Stimulated activated CD4-positive, alpha-beta T cell treated with anti-CD3 and anti-CD28 coated beads, Interleukin-4, amount 100 ng/mL, for 48 hours (primary cell): ENCODE results near the gene PNPT1.

Experiments used
- DNase-seq, 2 donors: peaks; one replicate each; pipeline ENCODE4 v3.0.0-alpha.2; 2020; ENCODE audit warnings: low read depth in 2 of 2

PNPT1 gene

GRCh38 chr2:55668956-55669355, 24.7 kb downstream of the PNPT1 start:
- DNase-seq = no peak

GRCh38 chr2:55653255-55653654, 40.4 kb downstream of the PNPT1 start:
- DNase-seq = no peak

GRCh38 chr2:55649211-55649610, 44.4 kb downstream of the PNPT1 start:
- DNase-seq = no peak

GRCh38 chr2:55636831-55637230, 56.8 kb downstream of the PNPT1 start:
- DNase-seq = no peak

GRCh38 chr2:55628931-55629330, 64.7 kb downstream of the PNPT1 start:
- no peak for DNase-seq

- no peak for DNase-seq
These were observed 65.7 kb downstream of the PNPT1 start for GRCh38 chr2:55627915-55628314.

- no peak for DNase-seq
These were observed 71.8 kb downstream of the PNPT1 start for GRCh38 chr2:55621802-55622201.

- no peak for DNase-seq
These were observed 73.4 kb downstream of the PNPT1 start for GRCh38 chr2:55620123-55620779.

GRCh38 chr2:55618275-55619055, 75.2 kb downstream of the PNPT1 start:
- peak; percentile 22 to 43 for DNase-seq

- no peak for DNase-seq
These were observed 75.7 kb downstream of the PNPT1 start for GRCh38 chr2:55618025-55618274.

- peak; percentile 91 to 96 for DNase-seq
These were observed 76.2 kb downstream of the PNPT1 start, which contains the start of gene PPP4R3B for GRCh38 chr2:55617175-55618024. Gene PPP4R3B, minus strand, starts transcription at chr2:55617622. Its CDS starts 337 bp downstream, at chr2:55617285.

GRCh38 chr2:55616551-55617174, 77.0 kb downstream of the PNPT1 start:
- no peak for DNase-seq

GRCh38 chr2:55611997-55612396, 81.6 kb downstream of the PNPT1 start:
- no peak for DNase-seq

GRCh38 chr2:55610954-55611743, 82.5 kb downstream of the PNPT1 start:
- DNase-seq = no peak

GRCh38 chr2:55609938-55610578, 83.6 kb downstream of the PNPT1 start:
- DNase-seq = no peak

- DNase-seq = no peak
These were observed 84.3 kb downstream of the PNPT1 start for GRCh38 chr2:55609193-55609794.

GRCh38 chr2:55607717-55608116, 85.9 kb downstream of the PNPT1 start:
- no peak for DNase-seq

GRCh38 chr2:55604027-55604565, 89.5 kb downstream of the PNPT1 start:
- DNase-seq = no peak

- DNase-seq = no peak
These were observed 91.8 kb downstream of the PNPT1 start for GRCh38 chr2:55601849-55602248.
